Prostate gland (tissue), 2 donors: Measurements from ENCODE around the gene METTL21A.

Experiments used
- CTCF ChIP-seq, 4 experiments: fragments of 200-600 bp in 2 of 4; fragments of 450-650 bp in 2 of 4; sonication (generic) in 2 of 4; IDR thresholded peaks; 1 replicate in 3 of 4; 2 replicates in 1 of 4; pipeline ENCODE4 v1.5.1; 2016 to 2019; ENCODE audit warnings: antibody characterized with exemption in 4 of 4, mild to moderate bottlenecking in 2 of 4, moderate library complexity in 2 of 4
- POLR2A ChIP-seq: fragments of 450-650 bp; IDR thresholded peaks from one replicate; pipeline ENCODE4 v1.6.1; 2016; ENCODE audit warnings: antibody characterized with exemption, mild to moderate bottlenecking

DNA sequence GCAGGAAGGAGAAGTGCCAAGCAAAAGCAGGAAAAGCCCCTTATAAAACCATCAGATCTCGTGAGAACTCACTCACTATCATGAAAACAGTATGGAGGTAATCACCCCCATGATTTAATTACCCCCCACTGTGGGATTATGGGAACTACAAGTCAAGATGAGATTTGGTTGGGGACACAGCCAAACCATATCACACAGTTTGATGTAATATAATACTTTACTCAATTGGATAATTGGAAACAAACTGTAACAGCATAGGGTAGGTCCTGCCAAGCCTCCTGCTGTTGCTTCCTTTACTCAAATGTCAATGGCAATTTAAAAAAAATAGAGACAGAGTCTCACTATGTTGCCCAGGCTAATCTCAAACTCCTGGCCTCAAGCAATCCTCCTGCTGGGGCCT is 15.5 kb upstream of the METTL21A start:
- TF ChIP-seq POLR2A (no peak), CTCF (IDR thresholded peaks at IDR 0.05) (no peak)
